IMR-90 (cell line): ENCODE measurements around the gene GLCE. TPM values are rescaled to one million over a fixed set of nuclear protein-coding genes. Genes with fewer than 3 reads are reported as not detected.

Experiments
- ATAC-seq: fragments of 200-7000 bp; cut with Tn5 transposase; 2 replicates; pipeline ENCODE4 v1.9.1; 2020; ENCODE audit warnings: low read depth, mild to moderate bottlenecking, moderate library complexity
- BruUV-seq: library from RNA; stranded (reverse); fragments of 400-500 nt; replicated peaks from 2 replicates; lab custom pipeline; 2021; lab: Mats Ljungman, UMichigan
- CTCF ChIA-PET: fragments of 300-600 bp; formaldehyde crosslinking; extraction: SDS; loops from one replicate; lab custom pipeline; 2021; ENCODE audit warnings: antibody characterized with exemption; lab: Yijun Ruan, JAX
- POLR2A ChIA-PET: fragments of 300-600 bp; sonication (Branson Sonifier 250); formaldehyde crosslinking; loops from one replicate; lab custom pipeline; 2022; ENCODE audit warnings: antibody characterized with exemption; ENCODE audit not compliant: unreplicated experiment; lab: Charles Lee
- DNase-seq: peaks from one replicate; pipeline ENCODE4 v3.0.0; 2013
- H2AFZ ChIP-seq: replicated peaks from 2 replicates; pipeline ENCODE3; 2013; ENCODE audit warnings: low read length, mild to moderate bottlenecking; ENCODE audit not compliant: poor library complexity
- H2AK5ac ChIP-seq: 2 replicates; pipeline ENCODE4 v1.6.1; 2013; ENCODE audit warnings: low read depth, low read length, inconsistent platforms
- H2AK9ac ChIP-seq: replicated peaks from 2 replicates; pipeline ENCODE3; 2013; ENCODE audit warnings: mild to moderate bottlenecking, low read depth, low read length, moderate library complexity; ENCODE audit not compliant: poor library complexity
- H2BK120ac ChIP-seq: 2 replicates; pipeline ENCODE4 v1.6.1; 2013; ENCODE audit warnings: low read depth, low read length, inconsistent platforms
- H2BK15ac ChIP-seq: 3 replicates; pipeline ENCODE4 v1.6.1; 2013; ENCODE audit warnings: low read depth, low read length, inconsistent platforms
- H2BK20ac ChIP-seq: 2 replicates; pipeline ENCODE4 v1.6.1; 2013; ENCODE audit warnings: low read depth, mild to moderate bottlenecking, inconsistent platforms, low read length, moderate library complexity
- H2BK5ac ChIP-seq: 2 replicates; pipeline ENCODE4 v1.6.1; 2013; ENCODE audit warnings: mild to moderate bottlenecking, low read depth, low read length, inconsistent platforms; ENCODE audit not compliant: poor library complexity, severe bottlenecking
- H3K14ac ChIP-seq: replicated peaks from 2 replicates; pipeline ENCODE4 v1.6.1; 2013; ENCODE audit warnings: low read depth, low read length, inconsistent platforms
- H3K18ac ChIP-seq: 2 replicates; pipeline ENCODE4 v1.6.1; 2013; ENCODE audit warnings: low read depth, low read length, control low read depth
- H3K23ac ChIP-seq: 2 replicates; pipeline ENCODE4 v1.6.1; 2013; ENCODE audit warnings: low read depth, low read length, inconsistent platforms
- H3K27ac ChIP-seq: 2 replicates; pipeline ENCODE4 v1.5.1; 2013; ENCODE audit warnings: mild to moderate bottlenecking, control low read depth, low read length; ENCODE audit not compliant: insufficient read depth
- H3K27me3 ChIP-seq: 2 replicates; pipeline ENCODE4 v1.6.1; 2013; ENCODE audit warnings: low read length; ENCODE audit not compliant: control insufficient read depth, insufficient read depth
- H3K36me3 ChIP-seq: 2 replicates; pipeline ENCODE4 v1.6.1; 2013; ENCODE audit warnings: low read length, mixed read lengths; ENCODE audit not compliant: control insufficient read depth, insufficient read depth
- H3K4ac ChIP-seq: 2 replicates; pipeline ENCODE4 v1.6.1; 2013; ENCODE audit warnings: low read depth, low read length, inconsistent platforms
- H3K4me1 ChIP-seq: 2 replicates; pipeline ENCODE4 v1.6.1; 2013; ENCODE audit warnings: low read length, mixed read lengths; ENCODE audit not compliant: control insufficient read depth, insufficient read depth
- H3K4me2 ChIP-seq: 2 replicates; pipeline ENCODE4 v1.6.1; 2013; ENCODE audit warnings: low read depth, mild to moderate bottlenecking, control low read depth, low read length, moderate library complexity
- H3K4me3 ChIP-seq: 2 replicates; pipeline ENCODE4 v1.5.1; 2013; ENCODE audit warnings: low read depth, mild to moderate bottlenecking, control low read depth, low read length, moderate library complexity; ENCODE audit not compliant: insufficient read depth
- H3K56ac ChIP-seq: 2 replicates; pipeline ENCODE4 v1.6.1; 2013; ENCODE audit warnings: low read length, inconsistent platforms; ENCODE audit not compliant: insufficient read depth; ENCODE audit errors: extremely low read depth
- H3K79me1 ChIP-seq, 2 experiments: 2 replicates each; pipeline ENCODE4 v1.6.1; 2013; ENCODE audit warnings: low read length in 2 of 2, inconsistent platforms in 1 of 2, low read depth in 1 of 2
- H3K9ac ChIP-seq: 2 replicates; pipeline ENCODE4 v1.6.1; 2013; ENCODE audit warnings: low read depth, low read length, control low read depth
- H3K9me1 ChIP-seq: 2 replicates; pipeline ENCODE4 v1.6.1; 2013; ENCODE audit warnings: low read length, inconsistent platforms; ENCODE audit not compliant: insufficient read depth
- H3K9me3 ChIP-seq: 2 replicates; pipeline ENCODE4 v1.6.1; 2013; ENCODE audit warnings: low read length; ENCODE audit not compliant: control insufficient read depth, insufficient read depth
- H4K20me1 ChIP-seq: 2 replicates; pipeline ENCODE4 v1.6.1; 2013; ENCODE audit warnings: low read length, inconsistent platforms; ENCODE audit not compliant: insufficient read depth
- H4K5ac ChIP-seq: 2 replicates; pipeline ENCODE4 v1.6.1; 2013; ENCODE audit warnings: mild to moderate bottlenecking, low read depth, low read length, control low read depth
- H4K8ac ChIP-seq, 2 experiments: 2 replicates each; pipeline ENCODE4 v1.6.1; 2013; ENCODE audit warnings: low read depth in 2 of 2, low read length in 2 of 2, control low read depth in 1 of 2, inconsistent platforms in 1 of 2
- H4K91ac ChIP-seq: 2 replicates; pipeline ENCODE4 v1.6.1; 2013; ENCODE audit warnings: low read depth, low read length, inconsistent platforms; ENCODE audit not compliant: insufficient read depth
- CEBPB ChIP-seq: IDR thresholded peaks from 2 replicates; pipeline ENCODE4 v1.6.1; 2012; ENCODE audit warnings: low read depth, low read length, improper control_type of control experiment
- FOS ChIP-seq: fragments of 150-350 bp; IDR thresholded peaks from 2 replicates; pipeline ENCODE4 v1.6.1; 2016; ENCODE audit warnings: low read depth, low read length
- POLR2A ChIP-seq: IDR thresholded peaks from 2 replicates; pipeline ENCODE4 v1.6.1; 2012; ENCODE audit warnings: mild to moderate bottlenecking, low read depth, low read length
- RFX5 ChIP-seq: IDR thresholded peaks from 2 replicates; pipeline ENCODE4 v1.8.0; 2012; ENCODE audit warnings: low read depth, mild to moderate bottlenecking, low read length, moderate library complexity
- SMC3 ChIP-seq: fragments of 150-350 bp; IDR thresholded peaks from 2 replicates; pipeline ENCODE4 v1.6.1; 2016; ENCODE audit warnings: low read depth, mild to moderate bottlenecking, antibody characterized with exemption, low read length, moderate library complexity
- WGBS, 2 experiments: methylation state at CpG; one replicate each; pipeline versions ENCODE4 v1.1.5 to v1.1.7; 2013; ENCODE audit warnings: missing lambda C conversion rate in 2 of 2; ENCODE audit not compliant: insufficient read length in 1 of 2; ENCODE audit errors: extremely low coverage in 2 of 2; 5-methylcytosine and 5-hydroxymethylcytosine counted together
- dilution Hi-C: fragments of 300-500 bp; cut with HindIII; formaldehyde crosslinking; loops from one replicate; pipeline ENCODE4 v1.14.3; 2018; ENCODE audit warnings: low sequenced_read_pairs; ENCODE audit not compliant: unreplicated experiment
- in situ Hi-C: fragments of 300-500 bp; cut with MboI; formaldehyde crosslinking; loops from 3 replicates; pipeline ENCODE4 v1.14.3; 2019; ENCODE audit warnings: low sequenced_read_pairs, inconsistent platforms, mixed read lengths
- intact Hi-C: fragments of 100-400 bp; cut with micrococcal nuclease; formaldehyde crosslinking; loops from 2 replicates; pipeline ENCODE4 v1.10.0; 2022
- polyA plus RNA-seq, 3 experiments: library from polyadenylated mRNA; depleted of rRNA; stranded (reverse); fragments of >200 nt; gene quantifications; 2 replicates each; pipeline ENCODE4 v1.2.3, GENCODE V29; 2012; ENCODE audit warnings: low replicate concordance in 1 of 3
- total RNA-seq: library from RNA; depleted of rRNA; stranded (reverse); fragments of >200 nt; gene quantifications from 2 replicates; pipeline ENCODE4 v1.2.3, GENCODE V29; 2012

Gene GLCE
- total and polyA plus RNA-seq, 2 of the 4 experiments (the other 2 are of a cell fraction), result 15.3 to 29.6 TPM

- no peaks in the 10 kb centered on the region for H4K20me1 ChIP-seq
- no peak for ATAC-seq
- no peaks in the 10 kb centered on the region for H3K36me3 ChIP-seq
- H2AK5ac ChIP-seq, result no peak overlapping the region
- H2AFZ ChIP-seq, result no peak overlapping the region
- H3K27me3 ChIP-seq, result no peaks in the 10 kb centered on the region
- H3K56ac ChIP-seq, result no peak overlapping the region
- no peak overlapping the region for H3K23ac ChIP-seq
- H4K5ac ChIP-seq, result no peak overlapping the region
- no peak overlapping the region for H2BK5ac ChIP-seq
- no peak overlapping the region for H3K18ac ChIP-seq
- no peak overlapping the region for H3K9ac ChIP-seq
- no CpG with 5 or more reads among the region's 1 CpG for WGBS, 2 experiments
- intact Hi-C loops (no loop called here), in situ Hi-C loops (loop anchor here (5.0 kb wide), 1 partner anchor 152 kb away; no protein-coding TSS in a partner anchor), dilution Hi-C loops (no loop called here)
- no peak overlapping the region for H2BK120ac ChIP-seq
- no peak overlapping the region for H2BK15ac ChIP-seq
- no peak overlapping the region for H3K4me2 ChIP-seq
- no peak for DNase-seq
- POLR2A ChIA-PET, result no interaction called here
- H3K9me3 ChIP-seq, result no peaks in the 10 kb centered on the region
- H2AK9ac ChIP-seq, result no peak overlapping the region
- TF ChIP-seq POLR2A (no peak), SMC3 (no peak), CEBPB (no peak), RFX5 (no peak), FOS (no peak)
- CTCF ChIA-PET, result no interaction called here
- H3K4me1 ChIP-seq, result no peaks in the 10 kb centered on the region; the same call in 1 of the 2 replicates
- no peak overlapping the region for H3K14ac ChIP-seq
- H3K27ac ChIP-seq, result no peak overlapping the region
- H2BK20ac ChIP-seq, result no peak overlapping the region
- H3K4ac ChIP-seq, result no peak overlapping the region
- BruUV-seq, result no TSS peak
- no peaks in the 10 kb centered on the region for H3K9me1 ChIP-seq
- no peak overlapping the region for H3K4me3 ChIP-seq
- peaks cover 0 to 8% of the 10 kb centered on the region in 2 experiments; a peak in 3 of 4 replicates for H3K79me1 ChIP-seq
- no peak overlapping the region for H4K8ac ChIP-seq
- H4K91ac ChIP-seq, result no peak overlapping the region
These were observed 59.3 kb downstream of the GLCE start for GRCh38 chr15:69219690-69220089.
